K562 (cell line): ENCODE results near the gene UBE2K. TPM values are rescaled to one million over a fixed set of nuclear protein-coding genes. Genes with fewer than 3 reads are reported as not detected.

Source experiments
- BMI1 ChIP-seq: fragments of 150-350 bp; IDR thresholded peaks from 2 replicates; pipeline ENCODE4 v1.6.1; 2014; ENCODE audit warnings: low read length
- CREB1 ChIP-seq, 2 experiments: sonication (generic) in 1 of 2; formaldehyde crosslinking in 1 of 2; IDR thresholded peaks; 2 replicates each; pipeline versions ENCODE4 v1.6.1 to v1.8.0; 2012 to 2022; ENCODE audit warnings: inconsistent platforms in 1 of 2, mild to moderate bottlenecking in 1 of 2, missing genetic modification reagents in 1 of 2, moderate library complexity in 1 of 2
- EZH2 ChIP-seq: IDR thresholded peaks from 2 replicates; pipeline ENCODE4 v1.6.1; 2012; ENCODE audit warnings: low read depth, mild to moderate bottlenecking, inconsistent platforms, low read length, borderline replicate concordance
- HLTF ChIP-seq: fragments of 450-650 bp; IDR thresholded peaks from 2 replicates; pipeline ENCODE4 v1.6.1; 2016
- MNT ChIP-seq, 2 experiments: fragments of 450-650 bp; conservative IDR thresholded peaks; 2 replicates each; pipeline ENCODE4 v1.6.1; 2017; ENCODE audit warnings: mild to moderate bottlenecking in 2 of 2, moderate library complexity in 2 of 2
- SAFB ChIP-seq: fragments of 200-400 bp; formaldehyde crosslinking; IDR thresholded peaks from 2 replicates; pipeline ENCODE4 v1.6.1; 2017; ENCODE audit warnings: low read depth, low read length, borderline replicate concordance
- TEAD4 ChIP-seq, 2 experiments: sonication (generic) in 1 of 2; formaldehyde crosslinking in 1 of 2; IDR thresholded peaks; 2 replicates each; pipeline versions ENCODE4 v1.6.1 to v1.8.0; 2012 to 2022; ENCODE audit warnings: borderline replicate concordance in 1 of 2, inconsistent platforms in 1 of 2, low read length in 1 of 2, mild to moderate bottlenecking in 1 of 2, missing genetic modification reagents in 1 of 2
- ZBTB12 ChIP-seq: fragments of 250-450 bp; sonication (Bioruptor Pico); IDR thresholded peaks from 2 replicates; pipeline ENCODE4 v1.4.0; 2020
- ZBTB7A ChIP-seq: IDR thresholded peaks from 2 replicates; pipeline ENCODE4 v1.6.1; 2011; ENCODE audit warnings: low read depth, mild to moderate bottlenecking, low read length, moderate library complexity, borderline replicate concordance; ENCODE audit not compliant: control insufficient read depth
- ZEB2 ChIP-seq: fragments of 450-650 bp; IDR thresholded peaks from 2 replicates; pipeline ENCODE4 v1.6.1; 2016
- ZKSCAN3 ChIP-seq: fragments of 250-450 bp; sonication (Bioruptor Pico); IDR thresholded peaks from 2 replicates; pipeline ENCODE4 v1.4.0; 2020
- polyA plus RNA-seq, 8 experiments: library from polyadenylated mRNA; depleted of rRNA in 4 of 8; stranded (reverse) in 5 of 8; unstranded in 3 of 8; fragments of >200 nt; fragmentation: Nextera tagmentation in 2 of 8; fragmentation: Illumina TruSeq in 1 of 8; extraction: Ambion mirVana in 2 of 8; extraction: Trizol in 1 of 8; gene quantifications; 2 replicates each; pipeline versions ENCODE4 v1.2.1 to v1.2.3, GENCODE V29; 2011 to 2014; ENCODE audit warnings: inconsistent platforms in 1 of 8, missing spikeins in 1 of 8
- total RNA-seq, 7 experiments: library from RNA; depleted of rRNA in 6 of 7; stranded (reverse); fragments of >200 nt in 6 of 7; fragmentation: Illumina TruSeq in 2 of 7; extraction: Trizol in 2 of 7; gene quantifications; 2 replicates each; pipeline versions ENCODE4 v1.2.1 to v1.2.3, GENCODE V29; 2011 to 2021; ENCODE audit warnings: low replicate concordance in 1 of 7
- TF ChIP-seq, protein P1 (sequence below): sonication (generic); formaldehyde crosslinking; IDR thresholded peaks from 2 replicates; pipeline ENCODE4 v1.8.1; 2023; ENCODE audit warnings: mild to moderate bottlenecking, missing genetic modification reagents
- TF ChIP-seq, protein P2 (sequence below), 2 experiments: fragments of 450-650 bp in 1 of 2; IDR thresholded peaks; 2 replicates each; pipeline ENCODE4 v1.6.1; 2011 to 2017; ENCODE audit warnings: low read depth in 2 of 2, antibody characterized with exemption in 1 of 2, borderline replicate concordance in 1 of 2, low read length in 1 of 2, mild to moderate bottlenecking in 1 of 2, mixed read lengths in 1 of 2; ENCODE audit not compliant: control insufficient read depth in 1 of 2

Gene UBE2K
- total and polyA plus RNA-seq, 9 of the 15 experiments (the other 6 are each of a cell fraction or from before 2014, with no cell fraction given): 29.8 to 190 (median 62.6) TPM

DNA sequence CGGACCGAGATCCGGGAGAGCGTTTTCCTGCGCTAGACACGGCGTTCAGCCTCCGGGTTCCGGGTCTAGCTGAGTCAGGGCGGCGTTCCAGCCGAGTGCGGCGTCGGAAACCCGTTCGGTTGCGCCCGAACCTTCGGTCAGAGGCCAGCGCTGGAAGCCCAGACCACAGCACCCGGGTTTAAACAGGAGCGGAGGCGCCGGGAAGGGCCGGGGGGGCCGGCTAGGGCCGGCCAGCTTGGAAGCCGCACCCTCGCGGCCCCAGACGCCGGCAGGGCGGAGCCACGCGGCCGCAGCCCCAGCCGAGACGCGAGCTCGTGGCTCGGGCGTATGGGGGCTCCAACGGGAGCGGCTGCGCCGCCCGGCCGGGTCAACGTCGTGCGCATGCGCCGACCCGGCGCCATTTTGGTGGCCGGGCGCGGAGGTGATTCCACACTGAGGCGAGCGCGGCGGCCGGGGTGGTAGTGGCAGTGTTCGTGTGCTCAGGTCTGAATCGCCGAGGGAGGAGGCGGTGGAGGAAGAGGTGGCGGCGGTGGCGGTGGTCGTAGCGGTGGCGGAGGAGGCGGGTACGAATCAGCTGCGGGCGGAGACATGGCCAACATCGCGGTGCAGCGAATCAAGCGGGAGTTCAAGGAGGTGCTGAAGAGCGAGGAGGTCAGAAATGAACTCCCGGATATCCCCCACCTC is at the start of gene UBE2K (continued):
- TF ChIP-seq, protein P1, sequence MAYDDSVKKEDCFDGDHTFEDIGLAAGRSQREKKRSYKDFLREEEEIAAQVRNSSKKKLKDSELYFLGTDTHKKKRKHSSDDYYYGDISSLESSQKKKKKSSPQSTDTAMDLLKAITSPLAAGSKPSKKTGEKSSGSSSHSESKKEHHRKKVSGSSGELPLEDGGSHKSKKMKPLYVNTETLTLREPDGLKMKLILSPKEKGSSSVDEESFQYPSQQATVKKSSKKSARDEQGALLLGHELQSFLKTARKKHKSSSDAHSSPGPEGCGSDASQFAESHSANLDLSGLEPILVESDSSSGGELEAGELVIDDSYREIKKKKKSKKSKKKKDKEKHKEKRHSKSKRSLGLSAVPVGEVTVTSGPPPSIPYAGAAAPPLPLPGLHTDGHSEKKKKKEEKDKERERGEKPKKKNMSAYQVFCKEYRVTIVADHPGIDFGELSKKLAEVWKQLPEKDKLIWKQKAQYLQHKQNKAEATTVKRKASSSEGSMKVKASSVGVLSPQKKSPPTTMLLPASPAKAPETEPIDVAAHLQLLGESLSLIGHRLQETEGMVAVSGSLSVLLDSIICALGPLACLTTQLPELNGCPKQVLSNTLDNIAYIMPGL (CRISPR knock-in tag): peak; percentile 69; the same call in 1 of the 2 replicates
- TF ChIP-seq HLTF (peak; percentile 71), MNT (conservative IDR thresholded peaks at IDR 0.05) (peak in 1 of 2 experiments; percentile 77; a peak in 3 of 4 replicates), ZBTB12 (CRISPR knock-in tag) (peak; percentile 16; the same call in 1 of the 2 replicates), CREB1 (IDR thresholded peaks at IDR 0.05) (peak; percentile 51), CREB1 (CRISPR knock-in tag; IDR thresholded peaks at IDR 0.05) (no peak), ZBTB7A (peak; percentile 49; the same call in 1 of the 2 replicates), ZKSCAN3 (CRISPR knock-in tag) (no peak), EZH2 (no peak), BMI1 (no peak), TEAD4 (IDR thresholded peaks at IDR 0.05; ENCODE audit: low read length) (no peak), TEAD4 (CRISPR knock-in tag; IDR thresholded peaks at IDR 0.05; ENCODE audit: borderline replicate concordance) (0 out of 2 replicates have a peak, but pooled peaks have one; percentile 44), SAFB (no peak; the same call in 1 of the 2 replicates), ZEB2 (0 out of 2 replicates have a peak, but pooled peaks have one; percentile 14)
- TF ChIP-seq, protein P2, sequence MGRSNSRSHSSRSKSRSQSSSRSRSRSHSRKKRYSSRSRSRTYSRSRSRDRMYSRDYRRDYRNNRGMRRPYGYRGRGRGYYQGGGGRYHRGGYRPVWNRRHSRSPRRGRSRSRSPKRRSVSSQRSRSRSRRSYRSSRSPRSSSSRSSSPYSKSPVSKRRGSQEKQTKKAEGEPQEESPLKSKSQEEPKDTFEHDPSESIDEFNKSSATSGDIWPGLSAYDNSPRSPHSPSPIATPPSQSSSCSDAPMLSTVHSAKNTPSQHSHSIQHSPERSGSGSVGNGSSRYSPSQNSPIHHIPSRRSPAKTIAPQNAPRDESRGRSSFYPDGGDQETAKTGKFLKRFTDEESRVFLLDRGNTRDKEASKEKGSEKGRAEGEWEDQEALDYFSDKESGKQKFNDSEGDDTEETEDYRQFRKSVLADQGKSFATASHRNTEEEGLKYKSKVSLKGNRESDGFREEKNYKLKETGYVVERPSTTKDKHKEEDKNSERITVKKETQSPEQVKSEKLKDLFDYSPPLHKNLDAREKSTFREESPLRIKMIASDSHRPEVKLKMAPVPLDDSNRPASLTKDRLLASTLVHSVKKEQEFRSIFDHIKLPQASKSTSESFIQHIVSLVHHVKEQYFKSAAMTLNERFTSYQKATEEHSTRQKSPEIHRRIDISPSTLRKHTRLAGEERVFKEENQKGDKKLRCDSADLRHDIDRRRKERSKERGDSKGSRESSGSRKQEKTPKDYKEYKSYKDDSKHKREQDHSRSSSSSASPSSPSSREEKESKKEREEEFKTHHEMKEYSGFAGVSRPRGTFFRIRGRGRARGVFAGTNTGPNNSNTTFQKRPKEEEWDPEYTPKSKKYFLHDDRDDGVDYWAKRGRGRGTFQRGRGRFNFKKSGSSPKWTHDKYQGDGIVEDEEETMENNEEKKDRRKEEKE (IDR thresholded peaks at IDR 0.05; ENCODE audit: borderline replicate concordance in 1 of 2, control insufficient read depth in 1 of 2, low read depth in 2 of 2, low read length in 1 of 2): 0 out of 4 replicates have a peak, but pooled peaks of 1 of the 2 experiments have one; percentile 56
- TF ChIP-seq, all 486 proteins: peak for 110
